ENCODE results near the gene SERPINB7.

DNA sequence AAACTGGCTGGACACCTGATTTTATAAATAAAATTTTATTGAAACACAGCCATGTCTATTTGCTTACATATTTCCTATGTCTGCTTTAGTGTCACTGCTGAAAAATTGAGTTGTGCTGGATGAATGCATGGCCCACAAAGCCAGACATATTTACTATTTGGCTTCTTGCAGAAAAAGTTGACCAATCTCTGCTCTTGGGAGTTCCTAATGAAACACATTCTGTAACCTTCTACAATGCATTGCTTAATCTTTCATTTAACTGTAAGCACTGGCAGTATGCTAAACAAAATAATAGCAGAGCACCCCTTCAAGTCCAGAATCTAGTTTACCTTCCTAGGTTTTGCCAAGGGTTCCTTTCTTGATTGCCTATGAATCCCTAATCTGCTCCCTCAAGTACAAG, 17.7 kb upstream of the SERPINB7 start:
- TF ChIP-seq, protein P1, sequence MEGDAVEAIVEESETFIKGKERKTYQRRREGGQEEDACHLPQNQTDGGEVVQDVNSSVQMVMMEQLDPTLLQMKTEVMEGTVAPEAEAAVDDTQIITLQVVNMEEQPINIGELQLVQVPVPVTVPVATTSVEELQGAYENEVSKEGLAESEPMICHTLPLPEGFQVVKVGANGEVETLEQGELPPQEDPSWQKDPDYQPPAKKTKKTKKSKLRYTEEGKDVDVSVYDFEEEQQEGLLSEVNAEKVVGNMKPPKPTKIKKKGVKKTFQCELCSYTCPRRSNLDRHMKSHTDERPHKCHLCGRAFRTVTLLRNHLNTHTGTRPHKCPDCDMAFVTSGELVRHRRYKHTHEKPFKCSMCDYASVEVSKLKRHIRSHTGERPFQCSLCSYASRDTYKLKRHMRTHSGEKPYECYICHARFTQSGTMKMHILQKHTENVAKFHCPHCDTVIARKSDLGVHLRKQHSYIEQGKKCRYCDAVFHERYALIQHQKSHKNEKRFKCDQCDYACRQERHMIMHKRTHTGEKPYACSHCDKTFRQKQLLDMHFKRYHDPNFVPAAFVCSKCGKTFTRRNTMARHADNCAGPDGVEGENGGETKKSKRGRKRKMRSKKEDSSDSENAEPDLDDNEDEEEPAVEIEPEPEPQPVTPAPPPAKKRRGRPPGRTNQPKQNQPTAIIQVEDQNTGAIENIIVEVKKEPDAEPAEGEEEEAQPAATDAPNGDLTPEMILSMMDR (IDR thresholded peaks at IDR 0.05 in 8 of 11, conservative IDR thresholded peaks at IDR 0.05 in 3 of 11) = no peak
- no peak for TF ChIP-seq POLR2A (IDR thresholded peaks at IDR 0.05)
- TF ChIP-seq POLR2AphosphoS5 (IDR thresholded peaks at IDR 0.05) = no peak

All from spleen (tissue), 7 donors.